HG03103 (cell line): ENCODE results near the gene ROCK2.

ENCODE experiments used
- ATAC-seq: cut with Tn5 transposase; IDR thresholded peaks from one replicate; pipeline ENCODE4 v1.9.1; 2021; ENCODE audit warnings: low read depth; ENCODE audit not compliant: unreplicated experiment

Gene ROCK2

GRCh38 chr2:11344342-11344955 lies at the start of gene ROCK2:
ROCK2 (minus strand) TSS chr2:11344636; CDS start chr2:11344136, 500 bp downstream.
- peak; percentile 51 for ATAC-seq

- no peak for ATAC-seq
Observed at GRCh38 chr2:11393711-11394236, 49.3 kb upstream of the ROCK2 start.

- no peak for ATAC-seq
Observed at GRCh38 chr2:11391942-11392266, 47.5 kb upstream of the ROCK2 start.

GRCh38 chr2:11390399-11390658 lies 45.9 kb upstream of the ROCK2 start:
- no peak for ATAC-seq

- ATAC-seq = no peak
Observed at GRCh38 chr2:11389551-11390398, 45.3 kb upstream of the ROCK2 start.

- no peak for ATAC-seq
Observed at GRCh38 chr2:11389052-11389420, 44.6 kb upstream of the ROCK2 start.

GRCh38 chr2:11388262-11389051 lies 44.0 kb upstream of the ROCK2 start:
- no peak for ATAC-seq

- ATAC-seq = no peak
Observed at GRCh38 chr2:11387843-11388242, 43.4 kb upstream of the ROCK2 start.

- ATAC-seq = no peak
Observed at GRCh38 chr2:11387100-11387390, 42.6 kb upstream of the ROCK2 start.

- ATAC-seq = no peak
Observed at GRCh38 chr2:11385847-11386246, 41.4 kb upstream of the ROCK2 start.

GRCh38 chr2:11385216-11385615 lies 40.8 kb upstream of the ROCK2 start:
- ATAC-seq = no peak

GRCh38 chr2:11379558-11379957 lies 35.1 kb upstream of the ROCK2 start:
- ATAC-seq = no peak

GRCh38 chr2:11377928-11378545 lies 33.6 kb upstream of the ROCK2 start:
- ATAC-seq = peak; percentile 83

GRCh38 chr2:11376071-11376470 lies 31.6 kb upstream of the ROCK2 start:
- no peak for ATAC-seq

GRCh38 chr2:11375689-11376027 lies 31.2 kb upstream of the ROCK2 start:
- ATAC-seq = no peak

- no peak for ATAC-seq
Observed at GRCh38 chr2:11375025-11375688, 30.7 kb upstream of the ROCK2 start.

- no peak for ATAC-seq
Observed at GRCh38 chr2:11373096-11373495, 28.7 kb upstream of the ROCK2 start.

GRCh38 chr2:11371092-11371937 lies 26.9 kb upstream of the ROCK2 start:
- ATAC-seq = no peak

GRCh38 chr2:11370377-11371091 lies 26.1 kb upstream of the ROCK2 start:
- ATAC-seq = no peak
